Neural crest cell (in vitro differentiated cells): ENCODE data around the gene CDK1. TPM values are rescaled to one million over a fixed set of nuclear protein-coding genes. Genes with fewer than 3 reads are reported as not detected.

Source experiments
- DNase-seq: peaks from one replicate; pipeline ENCODE4 v3.0.0; 2021; ENCODE audit warnings: low read depth, mixed read lengths, low spot score
- H3K27ac Mint-ChIP-seq: one replicate; pipeline ENCODE4 v1.8.0; 2021; ENCODE audit warnings: mild to moderate bottlenecking, mixed read lengths; ENCODE audit not compliant: unreplicated experiment
- H3K27me3 Mint-ChIP-seq: 2 replicates; pipeline ENCODE4 v1.8.0; 2021; ENCODE audit warnings: low read depth, mild to moderate bottlenecking, mixed read lengths
- H3K36me3 Mint-ChIP-seq: 2 replicates; pipeline ENCODE4 v1.8.0; 2021; ENCODE audit warnings: low read depth, mild to moderate bottlenecking, mixed read lengths
- H3K4me1 Mint-ChIP-seq: 2 replicates; pipeline ENCODE4 v1.8.0; 2021; ENCODE audit warnings: mixed read lengths
- H3K4me3 Mint-ChIP-seq: one replicate; pipeline ENCODE4 v1.8.0; 2021; ENCODE audit warnings: mild to moderate bottlenecking, mixed read lengths
- H3K9me3 Mint-ChIP-seq: 2 replicates; pipeline ENCODE4 v1.8.0; 2021; ENCODE audit warnings: mixed read lengths
- total RNA-seq: library from RNA; stranded (reverse); gene quantifications from 2 replicates; pipeline ENCODE4 v1.2.1, GENCODE V29; 2021
- TF ChIP-seq, protein P1 (sequence below): fragments of 200-600 bp; sonication (generic); conservative IDR thresholded peaks from 2 replicates; pipeline ENCODE4 v1.5.0; 2021; ENCODE audit warnings: antibody characterized with exemption, mild to moderate bottlenecking

The CDK1 gene
- total RNA-seq, 1 donor from 2014 or later, result 92.8 TPM

DNA sequence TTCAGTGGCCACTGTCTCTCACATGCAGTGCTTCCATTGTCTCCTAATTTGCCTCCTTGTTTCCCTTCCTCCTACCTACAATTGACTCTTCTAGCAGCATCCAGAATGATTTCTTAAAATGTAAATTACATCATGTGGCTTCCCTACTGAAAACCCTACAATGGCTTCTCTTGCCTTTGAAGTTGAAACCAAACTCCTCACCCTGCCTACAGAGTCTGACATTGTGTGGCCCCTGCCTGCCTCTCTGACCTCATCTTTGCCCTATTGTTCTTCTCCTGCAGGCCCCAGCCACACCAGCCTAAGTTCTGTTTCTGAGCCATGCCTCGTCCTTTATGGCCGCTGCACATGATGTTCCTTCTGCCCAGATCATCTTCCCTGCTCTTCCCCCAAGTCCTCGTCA is 35.8 kb upstream of the CDK1 start:
- H3K4me3 Mint-ChIP-seq, result no peak overlapping the region
- H3K9me3 Mint-ChIP-seq, result peaks cover 4% of the 10 kb centered on the region
- DNase-seq, result no peak
- H3K27me3 Mint-ChIP-seq, result no peaks in the 10 kb centered on the region
- peaks cover 9% of the 10 kb centered on the region for H3K4me1 Mint-ChIP-seq
- H3K27ac Mint-ChIP-seq, result no peak overlapping the region
- TF ChIP-seq, protein P1, sequence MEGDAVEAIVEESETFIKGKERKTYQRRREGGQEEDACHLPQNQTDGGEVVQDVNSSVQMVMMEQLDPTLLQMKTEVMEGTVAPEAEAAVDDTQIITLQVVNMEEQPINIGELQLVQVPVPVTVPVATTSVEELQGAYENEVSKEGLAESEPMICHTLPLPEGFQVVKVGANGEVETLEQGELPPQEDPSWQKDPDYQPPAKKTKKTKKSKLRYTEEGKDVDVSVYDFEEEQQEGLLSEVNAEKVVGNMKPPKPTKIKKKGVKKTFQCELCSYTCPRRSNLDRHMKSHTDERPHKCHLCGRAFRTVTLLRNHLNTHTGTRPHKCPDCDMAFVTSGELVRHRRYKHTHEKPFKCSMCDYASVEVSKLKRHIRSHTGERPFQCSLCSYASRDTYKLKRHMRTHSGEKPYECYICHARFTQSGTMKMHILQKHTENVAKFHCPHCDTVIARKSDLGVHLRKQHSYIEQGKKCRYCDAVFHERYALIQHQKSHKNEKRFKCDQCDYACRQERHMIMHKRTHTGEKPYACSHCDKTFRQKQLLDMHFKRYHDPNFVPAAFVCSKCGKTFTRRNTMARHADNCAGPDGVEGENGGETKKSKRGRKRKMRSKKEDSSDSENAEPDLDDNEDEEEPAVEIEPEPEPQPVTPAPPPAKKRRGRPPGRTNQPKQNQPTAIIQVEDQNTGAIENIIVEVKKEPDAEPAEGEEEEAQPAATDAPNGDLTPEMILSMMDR, result no peak
- no peaks in the 10 kb centered on the region for H3K36me3 Mint-ChIP-seq

DNA sequence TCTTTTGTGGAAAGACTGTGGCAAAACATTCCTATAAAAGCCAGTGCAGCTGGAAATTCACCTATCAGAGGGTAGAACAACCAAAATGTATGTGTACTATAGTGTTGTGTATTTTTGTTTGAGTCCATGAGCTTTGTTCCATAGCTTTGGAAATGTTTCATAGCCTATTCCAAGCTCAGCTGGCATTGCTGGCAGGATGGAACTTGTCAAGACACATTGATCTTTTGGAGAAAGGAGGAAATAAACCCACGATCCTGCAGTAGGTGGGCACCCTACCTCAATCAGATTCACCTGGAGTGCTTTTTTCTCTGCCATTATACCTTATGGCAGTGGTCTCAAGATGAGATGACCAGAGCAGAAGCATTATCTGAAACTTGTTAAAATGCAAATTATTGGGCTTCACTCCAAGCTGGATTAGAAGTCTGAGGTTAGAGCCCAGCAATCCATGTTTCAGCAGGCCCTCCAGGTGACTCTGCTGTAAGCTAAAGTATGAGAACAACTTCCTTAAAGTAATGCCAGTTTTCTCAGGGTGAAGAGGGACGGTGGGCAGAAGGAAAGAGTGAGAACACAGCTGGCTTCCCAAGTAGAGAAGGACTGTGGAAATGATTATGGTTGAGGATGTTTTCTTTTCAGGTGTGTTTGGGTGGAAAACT is 30.3 kb upstream of the CDK1 start:
- Mint-ChIP-seq H3K27ac (no peak overlapping the region), H3K4me1 (peaks cover 11% of the 10 kb centered on the region), H3K27me3 (no peaks in the 10 kb centered on the region), H3K36me3 (no peaks in the 10 kb centered on the region), H3K4me3 (no peak overlapping the region), H3K9me3 (no peaks in the 10 kb centered on the region)
- no peak for DNase-seq
- TF ChIP-seq, protein P1, result no peak

DNA sequence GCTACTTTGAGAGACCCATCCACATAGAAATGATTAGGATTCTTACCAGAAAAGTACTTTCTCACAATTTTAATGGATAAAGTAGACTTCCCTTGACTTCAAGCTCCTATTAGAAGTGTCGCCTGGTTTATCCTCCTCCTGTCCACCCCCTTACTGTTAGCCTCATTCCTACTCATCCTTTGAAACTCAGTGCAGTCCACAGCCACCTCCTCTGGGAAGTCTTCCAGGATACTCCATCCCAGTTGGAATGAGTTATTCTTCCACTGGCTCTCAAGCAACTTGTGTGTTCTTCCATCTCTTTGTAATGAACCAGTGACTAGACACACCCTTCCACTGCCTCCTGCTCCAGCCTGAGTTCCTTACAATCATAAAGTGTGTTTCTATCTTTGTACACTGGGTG is 25.1 kb upstream of the CDK1 start:
- Mint-ChIP-seq H3K36me3 (no peaks in the 10 kb centered on the region), H3K9me3 (no peaks in the 10 kb centered on the region), H3K27me3 (no peaks in the 10 kb centered on the region), H3K4me3 (no peak overlapping the region), H3K4me1 (peaks cover 8% of the 10 kb centered on the region), H3K27ac (no peak overlapping the region)
- TF ChIP-seq, protein P1, result no peak
- DNase-seq, result no peak

DNA sequence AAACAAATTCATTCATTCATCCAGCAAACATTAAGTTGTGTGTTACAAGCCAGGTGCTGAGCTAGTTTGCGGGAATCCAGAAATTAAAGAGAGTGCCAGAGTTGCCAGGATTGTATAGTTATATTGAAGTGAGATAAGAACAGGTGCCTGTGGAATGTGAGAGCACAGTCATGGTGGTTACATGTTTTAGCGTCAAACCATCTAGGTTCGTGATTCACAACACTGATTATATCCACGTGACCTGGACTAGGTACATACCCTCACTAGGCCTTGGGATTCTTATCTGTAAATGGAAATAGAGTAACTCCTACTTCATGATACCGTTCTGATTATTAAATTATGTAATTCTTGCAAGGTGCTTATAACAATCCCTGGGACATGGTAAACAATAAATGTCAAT is 24.5 kb upstream of the CDK1 start:
- Mint-ChIP-seq H3K4me3 (no peak overlapping the region), H3K27me3 (no peaks in the 10 kb centered on the region), H3K9me3 (no peaks in the 10 kb centered on the region), H3K36me3 (no peaks in the 10 kb centered on the region), H3K4me1 (peaks cover 2% of the 10 kb centered on the region), H3K27ac (no peak overlapping the region)
- TF ChIP-seq, protein P1, result no peak
- no peak for DNase-seq

DNA sequence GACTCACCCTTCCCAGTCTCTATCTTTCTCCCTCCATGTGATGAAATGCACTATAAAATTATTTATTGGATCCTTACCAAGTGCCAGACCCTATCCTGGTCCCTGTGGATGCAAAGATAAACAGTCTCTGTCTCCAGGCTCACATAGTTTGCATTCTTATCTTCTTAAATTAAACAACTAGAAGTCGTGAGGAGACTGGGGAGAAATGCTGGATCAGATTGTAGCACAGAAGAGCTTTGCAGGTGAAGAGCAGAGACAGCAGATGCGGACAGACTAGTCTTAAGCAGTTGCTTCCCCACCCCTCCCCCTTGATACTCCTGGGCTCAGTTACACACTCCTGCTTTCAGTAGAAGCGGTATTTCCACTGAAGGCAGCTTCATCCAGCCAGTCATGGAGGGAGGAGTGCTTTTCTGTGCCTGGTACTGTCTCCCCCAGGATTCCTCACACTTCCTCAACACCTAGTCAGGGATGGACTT is 20.8 kb upstream of the CDK1 start:
- DNase-seq, result no peak
- no peaks in the 10 kb centered on the region for H3K36me3 Mint-ChIP-seq
- no peaks in the 10 kb centered on the region for H3K27me3 Mint-ChIP-seq
- no peak overlapping the region for H3K4me3 Mint-ChIP-seq
- H3K4me1 Mint-ChIP-seq, result no peaks in the 10 kb centered on the region
- H3K27ac Mint-ChIP-seq, result no peak overlapping the region
- H3K9me3 Mint-ChIP-seq, result no peaks in the 10 kb centered on the region
- TF ChIP-seq, protein P1, result no peak
